ENCODE results near the gene TMBIM6. TPM values are rescaled to one million over a fixed set of nuclear protein-coding genes. Genes with fewer than 3 reads are reported as not detected.
A peak's percentile ranks its signal among the peaks of the same experiment; 100 is the strongest.

Gene TMBIM6
- total RNA-seq, 4 donors from 2014 or later: 228 to 395 (median 322) TPM

GRCh38 chr12:49776413-49776812 lies 35.1 kb downstream of the TMBIM6 start:
- DNase-seq (ENCODE audit: extremely low spot score): no peak
- TF ChIP-seq CTCF (IDR thresholded peaks at IDR 0.05) (peak; percentile 64 to 80 (median 79)), EP300 (IDR thresholded peaks at IDR 0.05) (no peak), POLR2A (IDR thresholded peaks at IDR 0.05; ENCODE audit: low read depth) (no peak), POLR2AphosphoS5 (IDR thresholded peaks at IDR 0.05) (peak; percentile 19 to 38)
- Histone ChIP-seq H3K36me3 (no peaks in the 10 kb centered on the region), H3K9me3 (no peaks in the 10 kb centered on the region), H3K27me3 (peaks cover 0 to 7% (median 0%) of the 10 kb centered on the region in 4 donors), H3K27ac (replicated peaks in 1 of 4) (no peak overlapping the region), H3K4me1 (peaks cover 0 to 16% (median 6%) of the 10 kb centered on the region in 4 donors), H3K4me3 (no peak overlapping the region)
- WGBS: 14% methylated on average over 7 of the region's 7 CpGs
- intact Hi-C loops (cut with DNase I): loop anchor here (5.0 to 10.0 kb wide), 2 partner anchors 61 to 188 kb away; partner anchors contain the start of gene AQP5

GRCh38 chr12:49776858-49777257 lies 35.5 kb downstream of the TMBIM6 start:
- Histone ChIP-seq H3K27ac (replicated peaks in 1 of 4) (no peak overlapping the region), H3K4me1 (peaks cover 0 to 16% (median 6%) of the 10 kb centered on the region in 4 donors), H3K27me3 (peaks cover 0 to 7% (median 0%) of the 10 kb centered on the region in 4 donors), H3K9me3 (no peaks in the 10 kb centered on the region), H3K36me3 (no peaks in the 10 kb centered on the region), H3K4me3 (no peak overlapping the region)
- intact Hi-C loops (cut with DNase I): loop anchor here (5.0 to 10.0 kb wide), 2 partner anchors 60 to 188 kb away; partner anchors contain the start of gene AQP5
- 82% methylated on average over 5 of the region's 5 CpGs for WGBS
- no peak for DNase-seq (ENCODE audit: extremely low spot score)
- TF ChIP-seq POLR2AphosphoS5 (IDR thresholded peaks at IDR 0.05): no peak
- no peak for TF ChIP-seq POLR2A (IDR thresholded peaks at IDR 0.05; ENCODE audit: low read depth)
- TF ChIP-seq CTCF (IDR thresholded peaks at IDR 0.05): no peak
- no peak for TF ChIP-seq EP300 (IDR thresholded peaks at IDR 0.05)

GRCh38 chr12:49777341-49777740 lies 36.0 kb downstream of the TMBIM6 start:
- 100% methylated on average over 3 of the region's 3 CpGs for WGBS
- Histone ChIP-seq H3K27me3 (peaks cover 0 to 7% (median 0%) of the 10 kb centered on the region in 4 donors), H3K36me3 (no peaks in the 10 kb centered on the region), H3K4me3 (no peak overlapping the region), H3K27ac (replicated peaks in 1 of 4) (no peak overlapping the region), H3K9me3 (no peaks in the 10 kb centered on the region), H3K4me1 (peaks cover 0 to 16% (median 6%) of the 10 kb centered on the region in 4 donors)
- no peak for DNase-seq (ENCODE audit: extremely low spot score)
- intact Hi-C loops (cut with DNase I): loop anchor here (5.0 to 10.0 kb wide), 2 partner anchors 60 to 187 kb away; partner anchors contain the start of gene AQP5
- TF ChIP-seq EP300 (IDR thresholded peaks at IDR 0.05) (no peak), POLR2A (IDR thresholded peaks at IDR 0.05; ENCODE audit: low read depth) (no peak), CTCF (IDR thresholded peaks at IDR 0.05) (no peak), POLR2AphosphoS5 (IDR thresholded peaks at IDR 0.05) (no peak)

GRCh38 chr12:49777800-49778748 lies 36.7 kb downstream of the TMBIM6 start:
- intact Hi-C loops (cut with DNase I): loop anchor here (5.0 to 10.0 kb wide), 2 partner anchors 59 to 187 kb away; partner anchors contain the start of gene AQP5
- H3K4me1 ChIP-seq: peaks cover 0 to 16% (median 6%) of the 10 kb centered on the region in 4 donors
- no peaks in the 10 kb centered on the region for H3K36me3 ChIP-seq
- H3K4me3 ChIP-seq: no peak overlapping the region
- DNase-seq (ENCODE audit: extremely low spot score): no peak
- WGBS: 52% methylated on average over 19 of the region's 19 CpGs
- no peak overlapping the region for H3K27ac ChIP-seq (replicated peaks in 1 of 4)
- no peaks in the 10 kb centered on the region for H3K9me3 ChIP-seq
- H3K27me3 ChIP-seq: peaks cover 0 to 7% (median 0%) of the 10 kb centered on the region in 4 donors
- peak in 1 of 2 donors; percentile 17 for TF ChIP-seq POLR2AphosphoS5 (IDR thresholded peaks at IDR 0.05)
- no peak for TF ChIP-seq POLR2A (IDR thresholded peaks at IDR 0.05; ENCODE audit: low read depth)
- peak; percentile 59 to 81 (median 61) for TF ChIP-seq CTCF (IDR thresholded peaks at IDR 0.05)
- TF ChIP-seq EP300 (IDR thresholded peaks at IDR 0.05): no peak

All from esophagus muscularis mucosa (tissue), 4 donors.